Naive thymus-derived CD4-positive, alpha-beta T cell (primary cell): Measurements from ENCODE around the gene BOLA1. TPM values are rescaled to one million over a fixed set of nuclear protein-coding genes. Genes with fewer than 3 reads are reported as not detected.

Source experiments
- polyA plus RNA-seq, 2 donors: library from polyadenylated mRNA; unstranded; fragments of 300-500 nt; fragmentation: Illumina TruSeq; gene quantifications; one replicate each; pipeline ENCODE4 v1.2.3, GENCODE V29; 2021
- total RNA-seq, 6 experiments: library from RNA in 5 of 6; stranded (reverse) in 5 of 6; gene quantifications; 1 replicate in 5 of 6; 2 replicates in 1 of 6; pipeline ENCODE4 v1.2.3 and lab custom pipeline; 2021 to 2026

Gene BOLA1
- total and polyA plus RNA-seq, 7 experiments from 2014 or later, result 7.8 to 50.9 (median 26.4) TPM

Other genes starting within 250 kb of the BOLA1 start
- gene FCGR1A, start 116.9 kb upstream of the BOLA1 start, total RNA-seq, result 10 to 100 TPM in 1 of 5 experiments, under 1 TPM in 2, not detected in 2; 0.21 to 14.4 (median 0.59) TPM
- not detected for gene FCGR1A, start 116.9 kb upstream of the BOLA1 start, polyA plus RNA-seq
- gene SV2A, start 18.3 kb downstream of the BOLA1 start, total RNA-seq, result 10 to 100 TPM in 1 of 5 experiments, 1 to 10 TPM in 4; 2.6 to 18.8 (median 3.1) TPM
- gene SV2A, start 18.3 kb downstream of the BOLA1 start, polyA plus RNA-seq, result 1 to 10 TPM; 1.3 to 2.1 TPM
- 100 to 1,000 TPM in 1 of 5 experiments, 10 to 100 TPM in 4; 39.0 to 103 (median 43.4) TPM for gene SF3B4, start 28.2 kb downstream of the BOLA1 start, total RNA-seq
- 100 to 1,000 TPM in 1 of 2 donors, 10 to 100 TPM in 1; 80.8 to 114 TPM for gene SF3B4, start 28.2 kb downstream of the BOLA1 start, polyA plus RNA-seq
- 10 to 100 TPM in 1 of 5 experiments, 1 to 10 TPM in 4; 1.2 to 14.2 (median 3.6) TPM for gene MTMR11, start 37.3 kb downstream of the BOLA1 start, total RNA-seq
- not detected for gene MTMR11, start 37.3 kb downstream of the BOLA1 start, polyA plus RNA-seq
- 10 to 100 TPM in 2 of 5 experiments, 1 to 10 TPM in 3; 4.6 to 12.8 (median 9.7) TPM for gene OTUD7B, start 111.2 kb downstream of the BOLA1 start, total RNA-seq
- under 1 TPM; 0.52 to 0.90 TPM for gene OTUD7B, start 111.2 kb downstream of the BOLA1 start, polyA plus RNA-seq
- gene VPS45, start 168.2 kb downstream of the BOLA1 start, total RNA-seq, result 10 to 100 TPM; 20.3 to 37.7 (median 29.3) TPM
- gene VPS45, start 168.2 kb downstream of the BOLA1 start, polyA plus RNA-seq, result 10 to 100 TPM; 24.0 to 25.6 TPM